IPS DF 4.7 (cell line): ENCODE measurements around the gene SQOR.

Source experiments
- DNase-seq: peaks from one replicate; pipeline ENCODE4 v3.0.0-alpha.2; 2013; ENCODE audit warnings: low spot score; ENCODE audit errors: extremely low read depth

Gene SQOR

GRCh38 chr15:45704329-45705249 lies 69.8 kb downstream of the SQOR start:
- DNase-seq, result no peak

GRCh38 chr15:45705510-45706473 lies 71.0 kb downstream of the SQOR start:
- no peak for DNase-seq

GRCh38 chr15:45710657-45711056 lies 75.8 kb downstream of the SQOR start:
- no peak for DNase-seq

GRCh38 chr15:45714590-45715488 lies 80.0 kb downstream of the SQOR start:
- DNase-seq, result no peak

GRCh38 chr15:45715528-45715927 lies 80.7 kb downstream of the SQOR start:
- DNase-seq, result no peak

GRCh38 chr15:45719490-45719889 lies 84.7 kb downstream of the SQOR start:
- DNase-seq, result no peak

- no peak for DNase-seq
Observed at GRCh38 chr15:45720183-45720582, 85.4 kb downstream of the SQOR start.

- no peak for DNase-seq
Observed at GRCh38 chr15:45728641-45729040, 93.8 kb downstream of the SQOR start.

GRCh38 chr15:45729141-45729540 lies 94.3 kb downstream of the SQOR start:
- DNase-seq, result no peak

GRCh38 chr15:45731343-45731742 lies 96.5 kb downstream of the SQOR start:
- DNase-seq, result no peak

- DNase-seq, result no peak
Observed at GRCh38 chr15:45732662-45733061, 97.8 kb downstream of the SQOR start.

- no peak for DNase-seq
Observed at GRCh38 chr15:45734260-45734711, 99.5 kb downstream of the SQOR start.
